Measurements from ENCODE around the gene OSBPL1A.

- TF ChIP-seq SUZ12 (IDR thresholded peaks at IDR 0.05; ENCODE audit: extremely low read depth, insufficient read depth, insufficient read length) (no peak), ZNF274 (IDR thresholded peaks at IDR 0.05; ENCODE audit: low read depth, low read length) (no peak)
Measured at GRCh38 chr18:24262087-24262486, 135.5 kb downstream of the OSBPL1A start.
